Stimulated activated CD4-positive, alpha-beta T cell treated with anti-CD3 and anti-CD28 coated beads, Interleukin-4, amount 100 ng/mL, for 1 hour (primary cell): ENCODE data around the gene LRBA.

Source experiments
- DNase-seq: peaks from one replicate; pipeline ENCODE4 v3.0.0-alpha.2; 2020

The LRBA gene

GRCh38 chr4:150252306-150252705 is 762.8 kb downstream of the LRBA start:
- no peak for DNase-seq

- DNase-seq: no peak
Measured at GRCh38 chr4:150251752-150252190, 763.3 kb downstream of the LRBA start.

DNA sequence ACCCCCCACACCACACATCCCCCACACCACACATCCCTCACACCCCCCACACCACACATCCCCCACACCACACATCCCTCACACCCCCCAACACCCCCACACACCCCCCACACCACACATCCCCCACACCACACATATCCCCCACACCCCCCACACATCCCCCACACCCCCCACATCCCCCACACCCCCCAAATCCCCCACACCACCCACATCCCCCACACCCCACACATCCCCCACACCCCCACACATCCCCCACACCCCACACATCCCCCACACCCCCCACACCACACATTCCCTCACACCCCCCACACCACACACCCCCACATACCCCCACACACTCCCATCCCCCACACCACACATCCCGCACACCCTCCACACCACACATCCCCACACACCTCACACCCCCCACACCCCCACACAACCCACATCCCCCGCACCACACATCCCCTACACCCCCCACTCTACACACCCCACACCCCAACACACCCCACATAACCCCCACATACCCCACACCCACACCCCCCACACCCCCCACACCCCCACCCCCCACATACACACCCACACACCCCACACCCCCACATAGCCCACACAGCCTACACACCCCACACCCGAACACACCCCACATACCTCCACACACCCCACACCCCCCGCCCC is 764.0 kb downstream of the LRBA start:
- DNase-seq: no peak

DNA sequence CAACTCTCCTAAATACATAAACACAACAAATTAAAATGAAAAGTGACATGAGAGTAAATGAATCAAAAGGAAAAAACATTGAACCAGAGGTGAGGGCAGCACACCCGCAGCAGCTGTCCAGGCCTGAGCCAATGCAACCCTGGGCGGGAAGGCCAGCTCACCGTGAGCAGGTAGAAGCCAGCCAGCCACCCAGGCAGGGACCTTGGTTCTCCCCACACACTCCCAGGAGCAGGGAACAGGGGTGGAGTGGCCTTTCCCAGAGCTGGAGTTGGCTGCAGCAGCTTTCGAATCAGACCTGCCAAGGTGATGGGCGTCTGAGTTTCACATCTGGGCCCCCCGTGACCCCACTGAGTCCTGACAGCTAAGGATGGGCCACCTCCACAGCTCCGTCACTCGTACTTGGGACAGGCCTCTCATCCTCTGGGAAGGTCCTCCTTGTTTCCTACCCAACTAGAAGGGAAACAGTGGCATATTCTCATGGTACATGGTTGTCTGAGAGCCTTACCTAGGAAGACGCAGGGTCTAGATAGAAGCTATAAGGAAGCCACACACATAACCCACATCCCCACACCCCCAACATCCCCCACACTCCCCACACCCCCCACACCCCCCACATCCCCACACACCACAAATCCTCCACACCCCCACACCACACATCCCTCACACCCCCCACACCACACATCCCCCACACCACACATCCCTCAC is 764.6 kb downstream of the LRBA start:
- no peak for DNase-seq

GRCh38 chr4:150248181-150248580 is 766.9 kb downstream of the LRBA start:
- DNase-seq: no peak

GRCh38 chr4:150247184-150247583 is 767.9 kb downstream of the LRBA start:
- no peak for DNase-seq

GRCh38 chr4:150244600-150244999 is 770.5 kb downstream of the LRBA start:
- no peak for DNase-seq

DNA sequence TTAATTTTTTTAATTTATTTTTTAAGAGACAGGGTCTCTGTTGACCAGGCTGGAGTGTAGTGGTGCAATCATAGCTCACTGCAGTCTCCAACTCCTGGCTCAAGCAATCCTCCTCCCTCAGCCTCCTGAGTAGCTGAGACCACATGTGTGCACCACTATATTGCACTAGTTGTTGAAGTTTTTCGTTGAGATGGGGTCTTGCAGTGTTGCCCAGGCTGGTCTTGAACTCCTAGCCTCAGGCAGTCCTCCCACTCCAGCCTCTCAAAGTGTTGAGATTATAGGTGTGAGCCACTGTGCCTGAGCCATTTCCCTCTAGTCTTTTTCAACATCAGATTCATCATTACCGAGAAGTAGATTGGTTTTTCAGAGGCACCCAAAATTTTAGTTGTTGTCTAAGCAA is 771.2 kb downstream of the LRBA start:
- DNase-seq: no peak

GRCh38 chr4:150242820-150243458 is 772.1 kb downstream of the LRBA start:
- no peak for DNase-seq

DNA sequence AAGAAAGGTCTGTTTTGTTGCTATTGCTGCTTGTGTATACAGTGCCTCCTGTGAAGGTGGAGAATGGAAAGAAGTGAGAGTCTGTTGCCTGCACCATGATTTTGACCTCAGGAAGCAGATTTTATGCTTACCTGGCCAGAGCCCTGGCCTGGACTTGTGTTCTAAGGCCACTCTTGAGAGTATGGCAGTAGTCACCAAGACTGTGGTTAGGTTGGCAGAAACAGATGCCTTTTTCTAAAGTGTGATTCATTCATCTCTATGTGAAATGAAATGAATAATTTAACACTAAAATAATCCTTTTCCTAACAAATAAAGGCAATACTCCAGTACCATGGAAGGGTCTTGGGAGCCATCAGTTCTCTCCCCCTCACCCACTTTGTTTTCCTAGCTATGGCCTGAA is 775.1 kb downstream of the LRBA start:
- DNase-seq: no peak

DNA sequence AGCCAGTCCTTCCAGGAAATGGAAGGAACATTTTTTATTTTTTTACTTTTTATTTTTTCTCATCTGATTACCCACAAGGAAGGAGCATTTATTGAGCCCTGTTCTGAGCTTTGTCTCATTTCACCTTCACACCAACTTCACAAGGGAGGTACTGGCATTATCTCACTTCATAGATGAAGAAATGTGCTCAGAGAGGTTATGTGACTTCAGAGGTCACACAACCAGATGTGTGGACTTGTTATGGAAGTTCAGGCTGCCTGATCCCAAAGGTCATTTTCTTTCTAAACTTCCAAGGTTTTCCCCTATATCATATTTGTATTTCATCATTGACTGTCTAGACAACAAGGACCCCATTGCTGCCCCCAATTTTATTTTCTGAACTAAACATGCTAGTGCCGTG is 776.5 kb downstream of the LRBA start:
- no peak for DNase-seq

DNA sequence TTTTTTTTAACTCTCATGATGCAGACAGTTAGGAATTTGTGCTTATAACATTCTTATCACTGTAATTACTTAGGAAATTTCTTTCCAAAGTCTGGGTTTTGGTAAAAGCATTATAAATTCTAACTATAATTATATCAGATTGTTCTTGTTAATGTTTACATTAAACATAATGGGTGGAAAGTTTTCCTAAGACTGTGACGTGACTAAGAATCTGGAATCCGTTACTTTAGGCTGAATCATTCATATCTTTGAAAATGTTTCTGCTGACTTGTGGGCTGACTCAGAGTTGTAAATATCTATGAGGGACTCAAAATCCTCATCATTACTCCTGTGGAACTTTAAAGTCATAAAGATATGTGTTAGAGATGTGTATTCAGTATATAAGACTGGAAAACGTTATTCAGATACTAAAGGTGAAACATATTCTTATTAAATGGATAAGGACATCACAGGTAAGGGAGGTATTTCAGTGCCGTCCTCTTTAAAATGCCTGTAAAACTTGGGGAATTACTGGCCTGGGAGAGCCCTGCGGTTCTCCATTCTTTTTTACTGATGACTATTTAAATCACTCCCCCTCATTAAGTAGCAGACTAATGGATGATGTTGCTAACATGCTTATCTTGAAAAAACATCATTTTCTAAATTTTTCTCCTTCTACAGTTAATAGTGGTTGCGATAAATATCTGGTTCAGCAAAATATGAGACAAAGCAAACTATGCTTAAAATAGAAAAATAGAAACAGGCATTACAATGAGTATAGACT is 777.8 kb downstream of the LRBA start:
- DNase-seq: no peak

DNA sequence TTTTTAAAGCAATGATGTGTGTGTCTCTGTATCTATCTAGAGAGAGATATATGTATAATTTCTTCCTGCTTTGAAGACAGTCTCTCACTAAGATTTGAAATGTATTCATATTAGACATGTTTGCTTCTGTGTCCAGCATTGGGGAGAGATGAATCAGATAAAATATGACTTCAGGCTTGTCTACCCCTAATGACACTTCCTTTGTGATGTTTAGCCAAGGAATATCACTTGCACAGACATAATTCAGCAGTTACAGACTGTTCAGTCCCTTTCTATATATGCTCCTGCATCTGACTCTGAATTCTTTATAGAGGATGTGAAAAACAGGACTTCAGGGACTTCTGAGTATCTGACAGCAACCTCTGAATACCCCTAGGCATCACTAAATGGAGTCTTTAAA is 778.5 kb downstream of the LRBA start:
- DNase-seq: no peak

DNA sequence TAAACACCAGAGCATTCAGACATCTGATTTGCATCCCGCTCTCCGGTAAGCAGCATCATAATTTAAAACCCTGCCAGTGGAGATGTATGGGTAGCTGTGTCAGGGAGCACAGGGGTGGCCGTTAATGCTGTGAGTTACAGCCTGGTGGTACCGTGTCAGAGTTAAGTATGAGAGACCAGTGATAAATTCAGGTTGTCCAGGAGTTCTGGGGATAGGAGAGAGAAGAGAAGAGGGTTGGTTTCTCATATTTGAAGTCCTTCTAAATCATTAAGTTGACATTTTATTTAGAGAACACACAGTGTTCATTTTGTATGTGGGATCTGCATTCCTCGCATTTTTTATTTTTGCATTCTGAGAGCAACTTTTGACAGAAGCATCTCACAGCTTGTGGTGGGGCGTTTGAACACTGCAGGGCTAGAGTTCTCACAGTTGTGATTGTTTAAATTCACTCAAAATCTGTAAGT is 779.2 kb downstream of the LRBA start:
- DNase-seq: no peak

GRCh38 chr4:150235317-150235716 is 779.8 kb downstream of the LRBA start:
- DNase-seq: no peak

GRCh38 chr4:150234246-150234645 is 780.8 kb downstream of the LRBA start:
- DNase-seq: no peak

DNA sequence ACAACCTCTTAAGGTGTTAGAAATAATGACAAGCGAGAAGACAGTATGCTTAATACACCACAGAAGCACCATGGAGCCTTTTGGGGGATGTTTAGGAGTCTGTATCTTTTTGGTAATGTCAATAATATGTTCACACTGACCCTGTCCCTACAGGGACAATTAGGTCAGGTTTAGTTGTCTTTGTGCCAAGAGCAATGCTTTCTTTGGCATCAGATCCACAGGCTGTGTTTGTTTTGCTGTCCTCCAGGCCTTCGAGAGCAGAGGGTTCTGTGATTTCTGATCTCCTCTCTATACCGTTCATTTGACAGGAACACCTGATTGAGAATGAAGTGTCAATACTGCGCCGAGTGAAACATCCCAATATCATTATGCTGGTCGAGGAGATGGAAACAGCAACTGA is 783.1 kb downstream of the LRBA start:
- DNase-seq: no peak

GRCh38 chr4:150231107-150231770 is 783.8 kb downstream of the LRBA start:
- DNase-seq: no peak

GRCh38 chr4:150230561-150230960 is 784.5 kb downstream of the LRBA start:
- DNase-seq: no peak

- no peak for DNase-seq
Measured at GRCh38 chr4:150229520-150229919, 785.6 kb downstream of the LRBA start.

DNA sequence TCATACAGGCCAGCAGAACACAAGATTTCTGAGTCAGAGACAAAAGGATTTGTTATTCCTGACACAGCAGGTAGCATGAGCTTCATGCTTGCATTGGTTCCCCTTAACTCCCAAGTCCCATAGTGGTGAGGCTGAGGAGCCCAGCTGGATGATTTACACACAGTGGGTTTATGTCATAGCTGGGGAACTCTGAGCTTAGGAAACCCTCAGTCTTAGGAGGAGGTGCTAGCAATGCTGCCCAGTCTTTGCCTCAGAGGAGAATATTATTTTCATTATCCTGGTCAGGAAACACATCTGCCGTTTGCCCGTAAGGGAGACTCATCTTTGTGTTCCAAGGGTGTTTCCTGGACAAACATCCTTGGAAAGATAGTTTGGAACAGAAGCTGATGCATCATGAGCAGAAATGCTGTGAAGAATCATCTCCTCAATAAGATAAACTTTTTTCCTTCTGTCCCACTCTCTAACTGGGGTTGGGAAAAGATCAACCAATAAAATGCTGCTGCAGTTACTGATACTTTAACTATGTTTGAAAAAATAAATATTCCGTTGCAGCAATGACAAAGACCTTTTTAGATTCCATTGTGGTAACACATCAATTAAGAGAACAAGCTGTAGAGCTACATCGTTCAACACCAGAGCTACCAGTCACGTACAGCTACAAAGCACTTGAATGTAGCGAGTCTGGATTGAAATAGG is 790.0 kb downstream of the LRBA start:
- DNase-seq: no peak

DNA sequence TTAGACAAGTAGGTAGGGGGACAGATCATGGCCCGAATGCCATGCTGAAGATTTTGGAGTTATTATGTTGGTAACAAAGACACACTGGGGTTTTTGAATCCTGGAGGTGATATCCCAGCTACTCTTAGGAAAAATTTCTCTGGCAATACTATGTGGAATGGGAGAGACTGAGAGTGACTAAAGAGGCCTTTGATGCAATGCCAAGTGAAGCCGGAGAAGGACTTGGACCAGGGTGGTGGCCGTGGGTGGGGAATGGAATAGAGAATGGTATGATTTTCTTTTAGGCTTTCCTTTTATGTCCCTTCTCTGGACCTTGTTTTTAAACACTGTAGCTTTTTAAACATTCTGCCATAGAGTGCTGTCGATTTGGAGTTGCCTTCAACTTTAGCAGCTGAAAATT is 795.2 kb downstream of the LRBA start:
- no peak for DNase-seq
